GM18519 (cell line): ENCODE results near the gene PRR29.
"Not testable (repeated sequence)": the region's sequence is repeated elsewhere in the genome, so short reads cannot be mapped to it uniquely, and the experiment has no call there.

ENCODE experiments used
- ATAC-seq: cut with Tn5 transposase; IDR thresholded peaks from one replicate; pipeline ENCODE4 v1.9.1; 2021; ENCODE audit warnings: mild to moderate bottlenecking, moderate library complexity; ENCODE audit not compliant: unreplicated experiment, low FRiP score

The PRR29 gene

DNA sequence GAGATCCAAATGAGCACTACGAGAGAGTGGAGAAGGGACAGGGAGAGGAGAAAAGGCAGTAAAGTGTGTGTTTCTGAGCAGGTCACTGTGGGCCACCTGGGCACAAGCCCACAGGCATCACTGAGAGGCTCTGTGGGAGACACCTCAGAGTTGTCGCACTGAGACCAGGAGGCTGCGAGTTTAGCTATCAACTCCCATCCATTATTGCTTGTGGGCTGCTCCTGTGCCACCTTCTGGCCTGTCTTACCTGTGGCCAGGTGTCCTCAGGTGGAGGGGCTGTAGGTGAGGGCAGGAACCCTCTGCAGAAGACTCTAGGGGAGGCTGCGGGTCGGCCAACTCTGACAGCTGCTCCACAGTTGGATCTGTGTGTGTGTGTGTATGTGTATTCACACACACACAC, 2.5 kb upstream of the PRR29 start:
- ATAC-seq = no peak

DNA sequence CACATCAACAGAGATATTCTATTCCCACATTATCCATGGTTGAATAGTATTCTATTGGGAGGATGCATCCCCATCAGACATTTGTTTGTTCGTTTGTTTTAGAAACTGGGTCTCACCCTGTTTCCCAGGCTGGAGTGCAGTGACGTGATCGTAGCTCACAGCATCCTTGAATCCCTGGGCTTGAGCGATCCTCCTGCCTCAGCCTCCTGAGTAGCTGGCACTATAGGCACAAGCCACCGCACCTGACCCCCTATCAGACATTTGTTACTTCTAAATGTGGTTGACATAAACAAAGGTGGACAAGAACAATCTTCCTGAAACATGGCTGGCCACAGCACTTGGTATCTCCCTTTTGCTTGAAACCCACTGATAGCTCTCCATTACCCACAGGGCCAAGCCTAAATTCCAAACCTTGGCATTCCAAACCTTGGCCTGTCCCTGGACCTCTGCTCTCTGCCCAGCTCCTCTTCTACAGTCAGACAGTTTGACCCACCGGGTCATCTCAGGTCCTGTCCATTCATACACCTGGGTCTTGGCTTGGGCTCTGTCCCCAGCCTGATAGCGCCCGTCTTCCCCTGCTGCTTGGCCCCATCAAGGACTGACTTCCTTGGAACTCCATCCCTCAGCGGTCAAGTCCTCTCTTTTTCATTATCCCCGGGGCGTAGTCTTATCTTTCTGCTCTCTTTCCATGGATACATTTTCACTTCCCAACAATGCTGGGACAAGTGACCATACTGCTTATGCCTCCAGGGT, 1.5 kb upstream of the PRR29 start:
- no peak for ATAC-seq

DNA sequence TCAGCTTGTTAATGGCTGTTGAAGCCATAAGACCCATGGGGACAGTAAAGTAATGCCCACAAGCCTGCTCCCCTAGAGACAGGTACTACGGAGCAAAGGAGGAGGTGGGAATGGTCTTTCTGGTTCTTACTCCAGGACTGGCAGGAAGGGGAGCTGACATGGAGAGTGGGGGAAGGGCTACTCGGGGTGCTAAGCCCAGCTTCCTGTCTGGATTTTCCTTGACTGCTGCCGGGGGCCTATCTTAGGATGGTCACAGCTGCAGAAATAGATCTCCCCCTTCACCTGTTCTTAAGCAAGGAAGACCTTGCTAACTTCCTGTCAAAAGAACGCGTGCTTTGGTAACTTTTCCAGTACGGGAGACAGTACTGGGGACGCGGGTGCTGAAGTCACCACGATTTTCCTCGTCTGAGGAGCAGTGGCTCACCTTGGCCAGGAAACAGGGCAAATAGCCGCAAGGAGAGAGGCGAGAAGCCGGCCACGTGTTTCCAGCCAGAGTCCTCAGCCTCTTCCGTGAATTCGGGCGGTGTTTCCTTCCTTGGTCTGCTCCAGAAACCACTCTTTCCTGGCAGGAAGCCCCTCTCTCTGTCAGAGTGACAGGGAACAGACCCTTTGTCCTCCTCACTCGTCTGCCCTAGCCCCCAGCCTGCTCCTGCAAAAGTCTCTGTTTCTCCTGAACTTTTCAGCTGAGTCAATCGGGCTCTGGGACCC, 656 bp upstream of the PRR29 start:
- no peak for ATAC-seq

DNA sequence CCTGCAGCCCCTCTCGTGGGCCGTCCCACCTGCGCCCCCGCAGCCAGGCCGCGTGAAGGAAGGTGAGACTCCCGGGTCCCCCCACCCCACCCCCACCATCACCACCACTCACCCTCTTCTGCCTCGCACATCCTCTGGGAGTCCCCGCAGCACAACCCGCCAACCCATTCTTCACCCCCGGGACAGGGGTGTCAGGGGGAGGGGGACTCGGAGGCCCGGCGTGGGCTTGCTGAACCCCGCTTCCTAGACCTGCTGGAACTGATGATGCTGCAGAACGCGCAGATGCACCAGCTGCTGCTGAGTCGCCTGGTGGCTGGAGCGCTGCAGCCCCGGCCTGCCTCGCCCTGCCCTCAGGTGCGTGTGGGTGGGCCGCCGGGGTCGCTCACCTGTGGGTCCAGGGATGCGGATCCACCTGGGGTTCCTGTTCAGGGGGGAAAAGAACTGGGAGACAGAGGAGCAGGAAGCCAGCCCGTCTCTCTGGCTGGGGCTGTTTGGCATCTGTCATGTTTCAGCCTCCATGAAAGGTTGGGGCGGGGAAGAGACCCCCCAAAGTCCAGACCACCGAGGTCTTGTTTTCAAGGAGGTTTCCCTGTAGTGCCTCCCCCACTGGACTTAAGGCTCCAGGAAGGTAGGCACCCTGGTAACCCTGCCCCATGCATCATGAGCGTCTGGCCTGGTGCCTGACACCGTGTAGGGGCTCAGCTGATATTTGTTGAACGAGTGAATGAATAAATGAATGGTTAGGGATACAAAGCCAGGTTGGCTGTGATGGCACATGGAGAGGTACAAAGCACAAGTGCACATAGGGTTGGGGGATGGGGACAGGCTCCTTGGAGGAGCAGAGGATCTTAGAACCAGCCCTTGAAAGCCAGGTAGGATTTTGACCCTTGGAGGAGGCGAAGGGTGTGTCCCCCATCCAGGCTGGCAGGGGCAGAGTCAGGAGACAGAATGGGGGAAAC, 849 bp downstream of the PRR29 start:
- no peak for ATAC-seq

DNA sequence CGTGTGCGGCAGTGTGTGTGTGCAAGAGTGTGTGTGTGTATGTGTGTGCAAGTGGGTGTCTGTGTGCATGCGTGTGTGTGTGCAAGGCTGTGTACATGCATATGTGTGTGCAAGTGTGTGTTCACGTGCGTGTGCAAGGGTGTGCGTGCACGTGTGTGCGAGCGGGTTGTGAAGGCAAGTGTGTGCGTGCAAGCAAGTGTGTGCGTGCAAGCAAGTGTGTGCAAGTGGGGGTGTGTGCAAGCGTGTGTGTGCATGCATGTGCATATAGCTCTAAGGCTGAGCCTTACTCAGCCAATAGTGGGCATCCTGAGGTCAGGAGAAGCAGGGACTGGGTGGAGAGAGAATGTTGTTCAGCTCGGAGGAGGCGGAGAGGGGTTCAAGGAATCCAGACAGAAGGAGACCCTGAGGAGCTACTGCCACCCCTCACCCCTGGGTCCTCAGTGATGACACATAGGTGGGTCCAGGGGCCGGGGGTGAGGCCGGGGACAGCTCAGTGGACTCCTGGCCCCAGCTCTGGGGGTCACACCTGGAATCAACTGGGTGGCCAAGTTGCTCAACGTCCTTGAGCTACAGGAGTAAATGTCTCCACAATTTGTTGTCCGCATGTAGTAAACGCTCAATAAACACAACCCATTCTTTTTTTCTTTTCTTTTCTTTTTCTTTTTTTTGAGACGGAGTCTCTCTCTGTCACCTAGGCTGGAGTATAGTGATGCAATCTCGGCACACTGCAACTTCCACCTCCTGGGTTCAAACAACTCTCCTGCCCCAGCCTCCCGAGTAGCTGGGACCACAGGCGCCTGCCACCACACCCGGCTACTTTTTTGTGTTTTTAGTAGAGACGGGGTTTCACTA, 1.8 kb downstream of the PRR29 start:
- ATAC-seq = no peak

DNA sequence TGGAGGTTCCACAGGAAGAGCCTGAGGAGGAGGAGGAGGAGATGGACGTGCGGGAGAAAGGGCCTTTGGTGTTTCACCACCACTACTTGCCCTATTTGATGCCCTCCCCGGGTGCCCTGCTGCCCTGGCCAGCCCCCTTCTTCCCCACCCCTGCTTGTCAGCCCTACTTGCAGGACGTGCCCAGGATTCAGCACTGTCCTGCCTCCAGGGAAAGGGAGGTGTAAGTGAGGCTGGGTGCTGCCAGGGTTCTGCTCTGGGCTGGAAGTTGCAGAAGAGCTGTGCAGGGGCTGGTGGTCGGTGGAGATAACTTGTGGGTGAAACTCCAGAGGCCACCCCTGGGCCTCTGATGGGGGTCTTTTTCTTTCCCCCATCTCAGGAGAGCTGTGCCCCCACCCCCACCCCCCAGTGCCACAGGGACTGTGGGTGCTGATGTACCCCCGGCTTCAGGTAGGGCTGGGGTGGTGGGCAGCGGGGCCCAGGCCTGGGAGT, 3.0 kb downstream of the PRR29 start:
- no peak for ATAC-seq

DNA sequence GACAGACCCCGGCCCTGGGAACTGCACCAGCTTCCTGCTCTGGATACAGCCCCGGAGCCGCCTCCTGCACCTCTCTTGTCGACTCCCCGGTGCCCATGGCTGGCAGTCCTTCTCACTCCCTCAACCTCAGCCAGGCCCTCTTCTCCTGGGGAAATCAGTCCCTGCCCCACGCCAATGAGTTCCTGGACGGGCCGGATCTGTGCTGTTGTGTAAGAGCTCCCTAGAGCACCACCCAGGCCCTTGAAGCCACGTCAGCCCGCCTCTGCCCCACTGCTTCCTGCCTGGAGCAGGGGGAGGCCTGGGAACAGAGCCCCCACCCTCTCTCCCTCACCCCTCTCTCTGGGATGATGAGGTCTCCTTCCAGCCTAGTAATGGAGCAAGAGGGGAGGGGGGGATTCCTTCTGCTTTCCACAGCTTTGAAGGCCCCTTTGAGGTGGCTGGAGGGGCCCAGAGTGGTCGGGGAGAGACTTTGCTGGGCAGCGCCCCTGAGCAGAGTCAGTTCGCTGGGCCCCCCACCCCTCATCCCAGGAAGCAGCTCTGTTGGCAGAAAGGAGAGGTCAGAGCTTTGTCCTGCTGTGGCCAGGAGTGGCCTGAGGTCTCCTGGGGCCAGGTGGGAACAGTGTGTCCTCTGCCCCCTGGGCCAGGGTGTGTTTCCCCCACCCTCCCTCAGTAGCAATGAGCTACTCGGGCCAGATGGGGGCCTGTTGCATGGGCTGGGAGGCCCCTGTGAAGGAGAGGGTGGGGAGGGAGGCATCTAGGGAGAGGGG, 3.8 kb downstream of the PRR29 start:
- no peak for ATAC-seq

DNA sequence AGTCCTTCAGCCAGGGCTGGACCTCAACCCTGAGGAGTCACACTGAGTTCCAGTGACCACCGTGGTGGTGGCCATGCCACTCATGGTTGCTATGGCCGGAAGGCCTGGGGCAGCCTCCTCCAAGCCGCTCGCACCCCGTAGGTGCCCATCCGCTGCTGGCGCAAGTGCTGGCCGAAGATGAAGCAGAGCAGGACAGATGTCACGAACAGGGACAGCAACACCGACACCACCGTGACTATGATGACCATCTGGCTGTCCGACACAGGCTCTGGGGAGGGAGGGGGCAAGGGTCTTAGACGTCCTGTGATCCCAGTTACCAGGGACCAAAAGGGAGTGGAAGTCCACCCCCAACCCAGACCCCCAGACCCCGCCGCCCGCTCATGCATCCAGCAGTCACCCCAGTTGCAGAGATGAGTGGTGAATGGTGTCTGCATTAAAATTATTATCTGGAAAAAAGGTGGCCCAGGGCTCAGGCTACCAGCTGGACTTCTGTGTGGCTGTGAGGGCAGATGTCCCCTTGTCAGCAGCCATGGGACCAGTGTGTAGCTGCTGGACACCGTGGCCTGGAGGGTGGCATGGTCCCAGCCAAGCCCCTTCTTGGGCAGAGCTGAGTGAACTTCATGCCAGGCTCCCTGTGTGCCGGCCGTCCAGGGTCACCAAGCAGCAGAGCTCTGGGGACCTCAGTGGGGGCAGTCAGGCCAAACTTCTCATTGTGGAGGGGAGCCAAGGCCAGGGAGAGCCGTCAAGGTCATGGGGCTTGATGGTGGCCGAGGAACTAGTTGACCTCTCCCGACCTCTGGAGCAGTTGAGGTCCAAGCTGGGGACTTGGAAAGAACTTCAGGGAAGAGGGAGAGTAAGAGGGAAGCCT, 4.7 kb downstream of the PRR29 start:
- no peak for ATAC-seq

DNA sequence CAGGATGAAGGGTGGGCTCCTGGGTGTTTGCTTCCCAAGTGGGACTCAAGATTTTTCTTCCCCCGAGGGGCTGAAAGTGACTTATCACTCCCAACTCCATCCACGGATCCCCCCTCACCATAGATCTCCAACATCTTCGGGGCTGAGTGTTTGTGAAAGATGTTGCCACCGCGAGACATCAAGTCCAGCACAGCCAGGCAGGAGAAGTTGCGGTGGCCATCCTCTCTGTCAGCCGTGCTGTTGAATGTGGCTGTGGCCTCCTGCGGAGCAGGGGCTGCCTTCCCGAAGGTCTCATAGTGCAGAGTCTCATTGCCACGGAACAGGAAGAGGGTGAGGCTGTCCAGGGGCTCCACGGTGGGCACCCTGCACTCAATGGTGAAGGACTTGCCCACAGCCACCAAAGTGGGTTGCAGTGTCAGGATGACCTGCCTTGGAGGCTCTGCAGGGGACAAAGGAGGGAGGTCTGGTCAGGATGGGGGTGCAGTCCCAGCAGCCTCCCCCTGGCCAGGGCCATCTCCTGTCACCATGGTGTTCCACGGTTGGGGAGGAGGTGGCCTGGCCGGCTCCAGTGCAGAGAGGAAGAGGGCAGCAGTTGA, 5.5 kb downstream of the PRR29 start:
- ATAC-seq = no peak

DNA sequence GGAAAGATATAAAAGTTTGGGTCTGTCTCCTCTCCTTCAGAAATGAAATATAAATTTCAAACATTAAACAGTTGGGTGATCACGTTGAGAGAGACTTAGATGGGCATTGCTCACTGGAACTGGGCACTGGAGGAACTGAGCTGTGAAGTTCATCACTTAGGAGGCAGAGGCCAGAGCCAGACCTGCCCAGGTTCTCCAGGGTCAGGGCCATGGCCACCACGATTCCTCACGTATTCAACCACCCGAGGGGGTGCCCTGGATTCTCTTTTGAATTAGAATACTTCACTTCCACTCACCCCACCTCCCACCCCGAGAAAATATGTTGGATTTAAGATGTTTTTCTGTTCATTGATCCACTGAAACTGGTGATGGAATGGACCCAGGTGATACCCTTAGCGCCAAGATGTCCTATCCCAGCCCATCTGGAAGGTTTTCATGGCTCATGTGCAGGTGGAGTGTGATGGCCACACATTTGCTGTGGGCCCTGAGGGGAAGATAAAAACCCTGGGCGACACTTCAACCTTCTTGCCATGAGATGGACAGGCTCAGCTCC, 6.1 kb downstream of the PRR29 start:
- ATAC-seq = no peak

DNA sequence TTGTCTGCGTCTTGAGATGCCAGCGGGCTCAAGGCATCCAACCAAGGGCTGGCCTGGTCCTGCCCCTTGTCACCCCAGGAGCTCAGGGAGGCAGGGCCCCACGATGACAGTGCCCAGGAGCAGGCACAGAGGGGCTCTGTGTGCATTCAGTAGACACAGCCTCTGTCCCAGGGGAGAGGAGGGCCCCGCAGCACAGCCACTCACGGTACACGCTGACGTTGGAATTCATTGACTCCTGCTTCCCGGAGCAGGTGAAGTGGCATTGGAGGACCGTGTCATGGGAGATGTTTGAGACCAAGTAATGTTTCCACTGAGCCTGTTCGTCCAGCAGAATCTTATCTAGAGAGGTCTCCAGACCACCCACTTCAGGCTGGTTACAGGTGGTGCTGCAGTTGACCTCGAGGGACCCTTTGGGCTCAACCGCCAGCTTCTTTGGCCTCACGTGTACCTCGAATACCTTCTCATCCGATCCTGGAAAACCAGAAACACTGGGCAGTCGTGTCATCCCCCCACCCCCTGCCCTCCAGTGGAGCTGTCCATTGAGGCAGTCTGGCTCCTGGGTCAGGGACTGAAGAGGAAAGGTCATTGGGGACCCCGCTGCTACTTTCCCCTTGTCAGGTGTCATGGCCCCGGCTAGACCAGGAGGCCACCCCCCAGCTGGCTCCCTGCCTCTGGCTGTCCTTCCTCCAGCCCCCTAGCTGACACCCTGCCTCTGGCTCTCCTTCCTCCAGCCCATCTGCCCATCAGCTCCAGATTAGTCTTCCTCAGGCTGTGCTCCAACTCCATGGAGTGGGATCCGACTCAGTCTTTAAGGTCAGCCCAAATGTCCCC, 7.0 kb downstream of the PRR29 start:
- ATAC-seq = no peak

DNA sequence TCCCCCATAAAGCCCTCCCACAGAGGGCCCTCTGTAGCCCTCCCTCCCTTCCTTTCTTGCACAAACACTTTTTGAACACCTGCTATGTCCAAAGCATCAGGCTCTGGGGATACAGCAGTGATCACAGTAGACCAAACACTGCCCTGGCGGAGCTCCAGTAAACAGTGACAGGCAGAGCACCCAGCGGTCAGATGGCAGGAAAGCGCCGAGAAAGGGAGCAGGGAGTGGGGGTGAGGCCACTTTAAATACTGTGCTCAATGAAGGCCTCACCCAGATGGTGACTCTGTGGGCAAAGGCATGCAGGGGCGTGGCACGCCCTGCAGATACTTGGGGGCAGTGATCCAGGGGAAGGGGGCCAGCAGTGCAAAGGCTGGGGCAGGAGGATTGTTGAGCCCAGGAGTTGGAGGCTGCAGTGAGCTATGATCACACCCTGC, 7.6 kb downstream of the PRR29 start:
- ATAC-seq = no peak

DNA sequence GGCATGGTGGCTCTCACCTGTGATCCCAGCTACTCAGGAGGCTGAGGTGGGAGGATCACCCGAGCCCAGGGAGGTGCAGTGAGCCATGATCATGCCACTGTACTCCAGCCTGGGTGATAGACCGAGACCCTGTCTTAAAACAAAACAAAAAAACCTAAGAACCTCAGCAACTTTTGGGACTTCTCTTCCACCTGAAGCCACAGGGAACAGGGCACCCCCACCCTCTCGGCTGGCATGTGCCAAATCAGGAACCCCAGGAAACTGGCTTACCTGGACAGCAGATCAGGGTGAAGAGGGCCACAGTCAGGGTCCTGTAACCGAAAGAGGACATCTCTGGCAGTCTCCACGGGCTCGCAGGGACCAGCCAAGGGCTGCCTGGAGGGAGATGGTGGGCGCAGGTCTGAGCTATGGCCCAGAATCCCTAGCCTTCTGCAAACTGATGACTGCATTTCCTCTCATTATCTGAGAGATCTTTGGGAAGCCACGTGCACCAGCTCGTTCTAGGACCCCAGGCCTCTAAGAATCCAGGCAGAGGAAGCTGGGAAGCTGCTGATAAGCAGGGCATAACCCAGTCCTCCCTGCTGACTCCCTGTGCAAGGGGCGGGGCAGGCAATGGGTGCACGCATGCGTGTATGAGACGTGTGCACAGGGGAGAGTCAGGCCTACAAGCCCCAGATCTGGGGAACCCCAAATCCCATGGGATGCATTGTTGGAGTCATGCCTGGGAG, 8.4 kb downstream of the PRR29 start:
- no peak for ATAC-seq

DNA sequence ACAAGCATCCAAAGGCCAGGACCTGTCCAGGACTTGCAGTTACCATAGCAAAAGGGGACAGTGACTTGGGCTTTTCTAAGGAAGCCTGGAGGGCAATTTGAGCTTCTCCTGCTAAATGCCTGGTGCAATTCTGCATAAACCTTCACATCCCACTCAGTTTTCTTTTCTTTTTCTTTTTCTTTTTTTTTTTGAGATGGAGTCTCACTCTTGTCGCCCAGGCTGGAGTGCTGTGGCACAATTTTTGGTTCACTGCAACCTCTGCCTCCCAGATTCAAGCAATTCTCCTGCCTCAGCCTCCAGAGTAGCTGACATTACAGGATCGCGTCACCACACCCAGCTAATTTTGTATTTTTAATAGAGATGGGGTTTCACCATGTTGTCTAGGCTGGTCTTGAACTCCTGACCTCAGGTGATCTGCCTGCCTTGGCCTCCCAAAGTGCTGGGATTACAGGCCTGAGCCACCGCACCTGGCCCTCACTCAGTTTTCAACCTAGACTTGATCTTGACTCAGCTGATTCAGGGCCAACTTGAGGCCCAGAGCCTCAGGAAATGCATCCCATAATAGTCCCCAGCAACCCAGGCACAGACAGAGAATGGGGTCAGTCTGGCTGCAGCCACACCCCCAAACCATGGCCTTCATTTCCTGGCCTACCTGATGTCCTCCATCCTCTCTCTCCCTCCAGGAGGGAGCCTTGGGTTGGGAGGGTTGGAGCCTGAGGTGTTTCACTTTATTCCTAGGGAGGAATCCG, 9.1 kb downstream of the PRR29 start:
- ATAC-seq = not testable (repeated sequence)

DNA sequence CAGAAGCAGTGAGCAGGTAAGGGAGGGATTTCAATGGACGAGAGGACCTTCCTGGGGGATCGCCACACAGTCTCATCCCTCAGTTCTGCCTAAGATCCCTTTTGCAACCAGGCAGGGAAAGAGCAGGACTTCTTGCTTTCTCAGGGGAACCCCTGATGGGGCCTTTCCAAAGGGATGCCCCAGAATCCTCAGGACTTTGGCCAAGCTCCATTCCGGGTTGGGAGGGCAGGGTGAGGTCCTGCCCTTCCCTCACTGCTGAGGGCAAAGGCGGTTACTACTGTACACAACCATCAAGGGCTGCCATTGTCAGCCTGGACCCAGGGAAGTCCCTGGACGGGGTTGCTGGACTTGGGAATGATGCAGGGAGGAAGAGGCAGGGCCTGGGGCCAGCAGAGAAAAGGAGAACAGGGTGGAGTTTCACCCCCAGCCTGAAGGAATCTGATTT, 9.7 kb downstream of the PRR29 start:
- no peak for ATAC-seq
